CD4-positive, alpha-beta memory T cell (primary cell): ENCODE measurements around the gene ANKRD24. TPM values are rescaled to one million over a fixed set of nuclear protein-coding genes. Genes with fewer than 3 reads are reported as not detected.
"Not testable (repeated sequence)": the region's sequence is repeated elsewhere in the genome, so short reads cannot be mapped to it uniquely, and the experiment has no call there.

Source experiments
- CTCF ChIA-PET: fragments of 350-600 bp; sonication (Branson Sonifier 250); formaldehyde crosslinking; loops from one replicate; lab custom pipeline; 2021; ENCODE audit warnings: inconsistent platforms; ENCODE audit not compliant: partially characterized antibody; lab: Charles Lee
- POLR2A ChIA-PET: fragments of 350-600 bp; sonication (Branson Sonifier 250); formaldehyde crosslinking; loops from one replicate; lab custom pipeline; 2021; ENCODE audit not compliant: partially characterized antibody; lab: Charles Lee
- DNase-seq, 5 donors: peaks; one replicate each; pipeline versions ENCODE4 v3.0.0 to v3.0.0-alpha.2; 2020 to 2022; ENCODE audit warnings: mixed read lengths in 1 of 5
- H3K27ac ChIP-seq: one replicate; pipeline ENCODE4 v1.7.0; 2013; ENCODE audit warnings: low read depth, low read length
- H3K27me3 ChIP-seq: 2 replicates; pipeline ENCODE4 v1.7.0; 2013; ENCODE audit warnings: mild to moderate bottlenecking, low read length, moderate library complexity; ENCODE audit not compliant: insufficient read depth
- H3K36me3 ChIP-seq: 2 replicates; pipeline ENCODE4 v1.7.0; 2013; ENCODE audit warnings: mild to moderate bottlenecking, low read length, moderate library complexity; ENCODE audit not compliant: insufficient read depth
- H3K4me1 ChIP-seq: 2 replicates; pipeline ENCODE4 v1.7.0; 2013; ENCODE audit warnings: mild to moderate bottlenecking, low read length, moderate library complexity; ENCODE audit not compliant: insufficient read depth
- H3K4me3 ChIP-seq, 2 donors: one replicate each; pipeline ENCODE4 v1.7.0; 2013; ENCODE audit warnings: low read length in 2 of 2, mild to moderate bottlenecking in 1 of 2
- H3K9me3 ChIP-seq, 2 donors: one replicate each; pipeline ENCODE4 v1.7.0; 2013; ENCODE audit warnings: low read length in 2 of 2, control low read depth in 1 of 2; ENCODE audit not compliant: control insufficient read depth in 1 of 2
- H3K27ac Mint-ChIP-seq, 7 donors: one replicate each; pipeline ENCODE4 v1.8.0; 2020 to 2021; ENCODE audit warnings: mixed read lengths in 7 of 7, mild to moderate bottlenecking in 6 of 7, inconsistent platforms in 3 of 7, moderate library complexity in 3 of 7
- H3K27me3 Mint-ChIP-seq, 2 donors: one replicate each; pipeline ENCODE4 v1.8.0; 2020 to 2021; ENCODE audit warnings: mixed read lengths in 2 of 2
- H3K36me3 Mint-ChIP-seq, 2 donors: one replicate each; pipeline ENCODE4 v1.8.0; 2020 to 2021; ENCODE audit warnings: mixed read lengths in 2 of 2, inconsistent platforms in 1 of 2, mild to moderate bottlenecking in 1 of 2
- H3K4me1 Mint-ChIP-seq, 4 donors: one replicate each; pipeline ENCODE4 v1.8.0; 2020 to 2021; ENCODE audit warnings: mixed read lengths in 4 of 4, mild to moderate bottlenecking in 1 of 4
- H3K4me3 Mint-ChIP-seq, 8 donors: one replicate each; pipeline ENCODE4 v1.8.0; 2020 to 2021; ENCODE audit warnings: mixed read lengths in 8 of 8, mild to moderate bottlenecking in 7 of 8, moderate library complexity in 6 of 8, inconsistent platforms in 3 of 8
- H3K9me3 Mint-ChIP-seq, 8 donors: one replicate each; pipeline ENCODE4 v1.8.0; 2020 to 2021; ENCODE audit warnings: mixed read lengths in 8 of 8, mild to moderate bottlenecking in 5 of 8, inconsistent platforms in 3 of 8, moderate library complexity in 1 of 8
- intact Hi-C: fragments of 100-400 bp; cut with micrococcal nuclease; formaldehyde crosslinking; loops from one replicate; pipeline ENCODE4 v1.15.1; 2023
- polyA plus RNA-seq, 2 donors: library from polyadenylated mRNA; unstranded; fragments of 300-500 nt; fragmentation: Illumina TruSeq; gene quantifications; one replicate each; pipeline ENCODE4 v1.2.3, GENCODE V29; 2021
- total RNA-seq, 2 experiments: library from RNA; stranded (reverse); gene quantifications; one replicate each; pipeline ENCODE4 v1.2.3, GENCODE V29; 2021

The ANKRD24 gene
- total RNA-seq: 1 to 10 TPM; 1.9 to 2.9 TPM
- polyA plus RNA-seq: under 1 TPM in 1 of 2 donors, not detected in 1; 0.20 TPM

DNA sequence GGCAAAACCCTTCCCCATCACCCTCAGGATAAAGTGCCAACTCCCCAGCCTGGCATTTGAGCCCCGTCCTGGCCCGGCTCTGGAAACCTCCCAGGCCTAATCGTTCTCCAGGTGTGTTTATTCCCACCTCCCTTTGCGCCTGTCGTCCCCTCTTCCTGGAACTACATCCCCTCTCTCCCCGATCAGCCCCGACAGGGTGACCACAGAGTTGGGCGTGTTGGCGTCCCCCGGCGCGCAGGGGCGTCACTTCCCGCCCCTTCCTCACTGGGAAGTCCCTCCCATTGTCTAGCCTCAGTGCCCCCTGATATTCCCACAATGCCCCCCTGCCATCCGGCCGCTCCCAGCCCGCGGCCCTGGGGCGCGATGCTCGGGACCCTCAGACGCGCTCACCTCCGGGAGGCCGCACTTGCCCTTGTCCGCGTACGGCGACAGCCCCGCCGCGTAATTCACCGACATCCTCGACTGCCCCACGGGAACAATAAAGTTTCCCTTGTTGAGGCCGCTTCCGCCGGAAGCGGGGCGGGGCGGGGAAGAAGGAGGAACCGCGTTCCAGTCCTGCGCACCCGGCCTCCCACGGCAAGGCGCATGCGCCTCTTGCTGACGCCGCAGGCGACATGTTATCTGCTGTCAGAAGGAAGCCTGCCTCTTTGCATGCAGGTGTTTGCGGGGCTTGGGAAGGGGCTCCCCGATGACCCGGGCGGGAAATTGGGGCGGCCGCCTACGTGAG is at the start of gene ANKRD24, which contains the start of gene SIRT6:
Gene ANKRD24, plus strand, starts transcription at position 606 of the 727 bp plus-strand sequence. CDS start 3,737 bp downstream, outside the sequence.
Gene SIRT6, minus strand, starts transcription at position 480 of the 727 bp plus-strand sequence. Its CDS starts 24 bp downstream, at position 456.
- peak within 1 kb of the TSS; percentile 94 to 99 (median 96) for H3K4me3 Mint-ChIP-seq
- H3K27ac Mint-ChIP-seq: peak within 1 kb of the TSS; percentile 92 to 100 (median 96)
- H3K36me3 ChIP-seq: peaks cover 5% of the 10 kb centered on the region
- H3K27me3 ChIP-seq: no peaks in the 10 kb centered on the region
- H3K4me1 ChIP-seq: peaks cover 27% of the 10 kb centered on the region
- intact Hi-C loops: loop anchor here (1.0 to 10.0 kb wide), 8 partner anchors 65 to 540 kb away; partner anchors contain the start of genes DPP9, EEF2, MPND and TNFAIP8L1
- peaks cover 0 to 6% (median 0%) of the 10 kb centered on the region in 8 donors for H3K9me3 Mint-ChIP-seq
- no peaks in the 10 kb centered on the region for H3K9me3 ChIP-seq
- H3K4me3 ChIP-seq: peak within 1 kb of the TSS; percentile 91 to 97
- H3K4me1 Mint-ChIP-seq: peaks cover 30 to 41% (median 33%) of the 10 kb centered on the region in 4 donors
- H3K27me3 Mint-ChIP-seq: peaks cover 0 to 3% of the 10 kb centered on the region in 2 donors
- peak; percentile 95 to 96 (median 96) for DNase-seq
- peak within 1 kb of the TSS; percentile 81 for H3K27ac ChIP-seq
- CTCF ChIA-PET: no interaction called here
- POLR2A ChIA-PET: no interaction called here
- H3K36me3 Mint-ChIP-seq: peaks cover 7 to 20% of the 10 kb centered on the region in 2 donors

DNA sequence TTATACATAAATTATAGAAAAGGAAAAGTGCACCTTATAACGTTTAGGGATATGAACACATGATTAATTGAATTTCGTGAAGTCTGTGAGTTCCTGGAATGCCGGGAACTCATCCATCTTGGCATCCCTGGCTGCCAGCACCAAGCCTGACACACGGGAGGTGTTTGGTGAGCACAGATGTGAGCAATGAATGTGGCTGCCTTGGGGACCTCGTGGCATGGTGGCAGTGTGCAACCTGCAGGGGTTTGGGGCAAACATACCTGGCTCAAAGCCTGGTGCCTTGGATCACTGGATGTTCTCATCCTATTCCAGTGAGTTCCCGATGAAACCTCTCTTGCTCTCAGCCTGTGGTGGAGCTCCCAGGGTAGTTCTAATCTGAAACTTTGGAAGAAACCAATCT is 48.1 kb upstream of the ANKRD24 start:
- CTCF ChIA-PET: no interaction called here
- no peaks in the 10 kb centered on the region for H3K9me3 ChIP-seq
- H3K4me1 ChIP-seq: no peaks in the 10 kb centered on the region
- no peak overlapping the region for H3K4me3 ChIP-seq
- POLR2A ChIA-PET: interaction anchor here (1.0 kb wide), 1 partner anchor 57 kb away, joined by 3 read pairs; no protein-coding TSS in a partner anchor
- H3K27ac ChIP-seq: no peak overlapping the region
- H3K36me3 ChIP-seq: no peaks in the 10 kb centered on the region
- H3K9me3 Mint-ChIP-seq: no peaks in the 10 kb centered on the region
- intact Hi-C loops: no loop called here
- no peak for DNase-seq
- H3K4me1 Mint-ChIP-seq: peaks cover 0 to under 1% (median 0%) of the 10 kb centered on the region in 4 donors
- no peak overlapping the region for H3K4me3 Mint-ChIP-seq
- no peak overlapping the region for H3K27ac Mint-ChIP-seq
- H3K27me3 ChIP-seq: no peaks in the 10 kb centered on the region
- no peaks in the 10 kb centered on the region for H3K36me3 Mint-ChIP-seq
- H3K27me3 Mint-ChIP-seq: peaks cover 3 to 7% of the 10 kb centered on the region in 2 donors

DNA sequence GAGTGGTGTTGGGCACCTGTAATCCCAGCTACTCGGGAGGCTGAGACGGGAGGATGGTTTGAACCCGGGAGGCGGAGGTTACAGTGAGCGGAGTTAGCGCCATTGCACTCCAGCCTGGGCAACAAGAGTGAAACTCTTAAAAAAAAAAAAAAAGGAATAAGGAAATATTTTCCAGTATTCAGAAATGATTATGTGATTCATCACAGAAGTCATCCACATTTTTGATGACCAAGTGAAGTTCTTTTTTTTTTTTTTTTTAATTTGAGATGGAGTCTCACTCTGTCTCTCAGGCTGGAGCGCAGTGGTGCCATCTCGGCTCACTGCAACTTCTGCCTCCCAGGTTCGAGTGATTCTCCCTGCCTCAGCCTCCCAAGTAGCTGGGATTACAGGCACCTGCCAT is 47.1 kb upstream of the ANKRD24 start:
- intact Hi-C loops, H3K27ac Mint-ChIP-seq, H3K36me3 Mint-ChIP-seq, H3K27ac ChIP-seq, H3K9me3 ChIP-seq, H3K9me3 Mint-ChIP-seq, H3K27me3 ChIP-seq, H3K4me3 Mint-ChIP-seq, DNase-seq, H3K4me3 ChIP-seq, H3K36me3 ChIP-seq, H3K4me1 ChIP-seq, POLR2A ChIA-PET: not testable (repeated sequence)
- Mint-ChIP-seq H3K4me1 (peaks cover 5 to 11% (median 8%) of the 10 kb centered on the region in 4 donors), H3K27me3 (peaks cover 3 to 10% of the 10 kb centered on the region in 2 donors)
- CTCF ChIA-PET: interaction anchor here (0.7 kb wide), 1 partner anchor 26 kb away, joined by 3 read pairs; no protein-coding TSS in a partner anchor

DNA sequence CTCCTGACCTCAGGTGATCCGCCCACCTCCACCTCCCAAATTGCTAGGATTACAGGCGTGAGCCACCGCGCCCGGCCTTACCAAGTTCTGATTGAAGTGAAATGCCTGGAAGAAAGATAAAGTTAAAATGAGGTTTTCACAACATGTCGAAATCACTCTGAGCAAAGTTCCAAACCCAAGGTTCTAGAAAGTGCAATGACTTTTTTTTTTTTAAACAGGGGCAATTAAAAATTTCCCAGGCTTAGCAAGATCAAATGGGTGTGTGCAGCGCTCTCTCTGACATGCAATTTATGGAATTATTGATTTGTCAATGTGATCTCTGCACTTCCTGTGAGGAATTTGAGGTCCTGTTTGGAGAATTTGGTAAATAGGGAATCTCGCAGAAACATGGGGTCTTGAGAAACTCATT is 45.8 kb upstream of the ANKRD24 start:
- Mint-ChIP-seq H3K27ac (no peak overlapping the region), H3K4me1 (peaks cover 6 to 13% (median 10%) of the 10 kb centered on the region in 4 donors), H3K9me3 (no peaks in the 10 kb centered on the region), H3K4me3 (no peak overlapping the region), H3K27me3 (peaks cover 0 to 3% of the 10 kb centered on the region in 2 donors), H3K36me3 (no peaks in the 10 kb centered on the region)
- DNase-seq: no peak
- Histone ChIP-seq H3K27me3 (no peaks in the 10 kb centered on the region), H3K9me3 (no peaks in the 10 kb centered on the region), H3K27ac (no peak overlapping the region), H3K4me1 (peaks cover 9% of the 10 kb centered on the region), H3K4me3 (no peak overlapping the region), H3K36me3 (no peaks in the 10 kb centered on the region)
- ChIA-PET POLR2A (no interaction called here), CTCF (interaction anchor here (4.0 kb wide), 1 partner anchor 151 kb away, joined by 26 read pairs; the partner anchor contains the start of gene EEF2)
- intact Hi-C loops: no loop called here

DNA sequence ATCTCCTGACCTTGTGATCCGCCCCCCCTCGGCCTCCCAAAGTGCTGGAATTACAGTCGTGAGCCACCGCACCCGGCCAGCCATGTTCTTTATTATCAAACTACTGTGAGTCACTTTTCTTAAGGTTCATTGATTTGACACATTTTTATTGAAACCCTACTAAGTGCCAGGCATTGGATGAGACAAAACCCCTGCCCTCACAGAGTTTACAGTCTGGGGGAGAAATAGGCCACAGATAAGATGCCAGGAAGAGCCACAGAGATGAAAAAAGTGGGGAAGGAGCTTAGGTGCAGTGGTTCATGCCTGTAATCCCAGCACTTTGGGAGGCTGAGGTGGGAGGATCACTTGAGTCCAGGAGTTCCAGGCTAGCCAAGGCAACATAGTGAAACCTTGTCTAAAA is 44.0 kb upstream of the ANKRD24 start:
- Mint-ChIP-seq H3K4me1 (peaks cover 6 to 13% (median 10%) of the 10 kb centered on the region in 4 donors), H3K9me3 (no peaks in the 10 kb centered on the region), H3K4me3 (no peak overlapping the region), H3K27me3 (peaks cover under 1 to 3% of the 10 kb centered on the region in 2 donors), H3K36me3 (no peaks in the 10 kb centered on the region), H3K27ac (no peak overlapping the region)
- intact Hi-C loops: no loop called here
- ChIA-PET POLR2A (interaction anchor here (2.4 kb wide), 1 partner anchor 154 kb away, joined by 20 read pairs; the partner anchor contains the start of gene EEF2), CTCF (interaction anchor here (1.8 to 4.0 kb wide), 4 partner anchors 8 to 153 kb away, joined by 9 to 26 read pairs (median 18); partner anchors contain the start of gene EEF2)
- H3K27ac ChIP-seq: no peak overlapping the region
- H3K9me3 ChIP-seq: no peaks in the 10 kb centered on the region
- H3K4me3 ChIP-seq: no peak overlapping the region
- H3K36me3 ChIP-seq: no peaks in the 10 kb centered on the region
- DNase-seq: no peak
- peaks cover 9% of the 10 kb centered on the region for H3K4me1 ChIP-seq
- no peaks in the 10 kb centered on the region for H3K27me3 ChIP-seq

DNA sequence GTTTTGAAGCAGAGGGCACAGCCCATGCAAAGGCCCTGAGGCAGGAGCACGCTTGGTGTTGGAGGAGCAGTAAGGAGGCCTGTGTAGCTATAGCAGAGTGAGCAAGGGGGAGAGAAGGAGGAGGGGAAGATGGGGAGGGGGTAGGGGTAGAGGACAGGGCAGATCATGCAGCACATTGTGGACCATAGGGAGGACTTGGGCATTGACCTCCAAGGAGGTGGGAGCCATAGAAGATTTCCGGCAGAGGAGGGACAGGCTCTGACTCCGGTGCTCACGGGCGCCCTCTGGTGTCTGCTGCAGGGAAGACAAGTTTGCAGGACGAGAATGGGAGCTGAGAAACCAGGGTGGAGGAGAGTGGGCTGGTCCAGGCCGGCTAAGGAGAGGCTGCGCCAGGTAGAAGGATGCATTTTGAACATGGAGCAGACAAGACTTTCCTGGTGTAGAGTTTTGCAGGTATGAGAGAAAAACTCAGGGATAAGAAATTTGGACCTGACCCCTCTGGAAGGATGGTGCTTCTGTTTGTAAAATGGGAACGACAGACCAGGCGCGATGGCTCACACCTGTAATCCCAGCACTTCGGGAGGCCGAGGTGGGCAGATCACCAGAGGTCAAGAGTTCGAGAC is 42.8 kb upstream of the ANKRD24 start:
- POLR2A ChIA-PET: interaction anchor here (0.6 to 2.4 kb wide), 9 partner anchors 25 to 155 kb away, joined by 3 to 20 read pairs (median 8); partner anchors contain the start of genes EEF2, PIAS4 and ZBTB7A
- peaks cover 6 to 13% (median 10%) of the 10 kb centered on the region in 4 donors for H3K4me1 Mint-ChIP-seq
- Histone ChIP-seq H3K27ac (no peak overlapping the region), H3K36me3 (no peaks in the 10 kb centered on the region), H3K27me3 (no peaks in the 10 kb centered on the region), H3K4me3 (no peak overlapping the region), H3K9me3 (no peaks in the 10 kb centered on the region), H3K4me1 (peaks cover 9% of the 10 kb centered on the region)
- CTCF ChIA-PET: interaction anchor here (0.6 to 4.0 kb wide), 32 partner anchors 9 to 170 kb away, joined by 3 to 26 read pairs (median 4); partner anchors contain the start of genes EEF2 and ZBTB7A
- H3K36me3 Mint-ChIP-seq: no peaks in the 10 kb centered on the region
- peak overlapping the region in 3 of 7 donors; percentile 16 to 59 (median 35) for H3K27ac Mint-ChIP-seq
- H3K4me3 Mint-ChIP-seq: peak overlapping the region; percentile 7 to 81 (median 60)
- intact Hi-C loops: loop anchor here (1.0 kb wide), 4 partner anchors 34 to 153 kb away; no protein-coding TSS in a partner anchor
- H3K9me3 Mint-ChIP-seq: no peaks in the 10 kb centered on the region
- H3K27me3 Mint-ChIP-seq: peaks cover 5 to 6% of the 10 kb centered on the region in 2 donors
- DNase-seq: peak; percentile 74 to 80 (median 78)
